ENCODE measurements around the gene PEX11A. TPM values are rescaled to one million over a fixed set of nuclear protein-coding genes. Genes with fewer than 3 reads are reported as not detected.
A peak's percentile ranks its signal among the peaks of the same experiment; 100 is the strongest.

PEX11A gene
- total RNA-seq, 4 donors from 2014 or later, result 7.2 to 15.5 (median 9.7) TPM

GRCh38 chr15:89677381-89677780, 13.2 kb downstream of the PEX11A start:
- WGBS, 2 donors, result 100% methylated on average over 1 of the region's 1 CpG
- Histone ChIP-seq H3K27ac (no peak overlapping the region), H3K36me3 (peaks cover 0 to 1% (median 0%) of the 10 kb centered on the region in 3 donors), H3K9me3 (no peaks in the 10 kb centered on the region), H3K27me3 (no peaks in the 10 kb centered on the region), H3K4me3 (no peak overlapping the region), H3K4me1 (peaks cover 0 to 24% (median 6%) of the 10 kb centered on the region in 4 donors)
- TF ChIP-seq CTCF (IDR thresholded peaks at IDR 0.05) (no peak), EP300 (IDR thresholded peaks at IDR 0.05) (no peak), POLR2A (IDR thresholded peaks at IDR 0.05) (no peak)
- no peak for DNase-seq (ENCODE audit: low spot score in 2 of 2)

GRCh38 chr15:89675606-89676005, 14.9 kb downstream of the PEX11A start:
- H3K27ac ChIP-seq, result no peak overlapping the region
- H3K4me3 ChIP-seq, result no peak overlapping the region
- WGBS, 2 donors, result 82 to 84% methylated on average over 6 of the region's 6 CpGs
- DNase-seq (ENCODE audit: low spot score in 2 of 2), result no peak
- TF ChIP-seq CTCF (IDR thresholded peaks at IDR 0.05) (no peak), EP300 (IDR thresholded peaks at IDR 0.05) (no peak), POLR2A (IDR thresholded peaks at IDR 0.05) (no peak)
- H3K4me1 ChIP-seq, result peaks cover 0 to 22% (median 5%) of the 10 kb centered on the region in 4 donors
- H3K27me3 ChIP-seq, result no peaks in the 10 kb centered on the region
- no peaks in the 10 kb centered on the region for H3K36me3 ChIP-seq
- H3K9me3 ChIP-seq, result no peaks in the 10 kb centered on the region

GRCh38 chr15:89674526-89674925, 16.0 kb downstream of the PEX11A start:
- TF ChIP-seq POLR2A (IDR thresholded peaks at IDR 0.05) (no peak), CTCF (IDR thresholded peaks at IDR 0.05) (no peak), EP300 (IDR thresholded peaks at IDR 0.05) (no peak)
- Histone ChIP-seq H3K4me3 (no peak overlapping the region), H3K4me1 (peaks cover 0 to 13% (median 2%) of the 10 kb centered on the region in 4 donors), H3K27me3 (no peaks in the 10 kb centered on the region), H3K9me3 (no peaks in the 10 kb centered on the region), H3K36me3 (no peaks in the 10 kb centered on the region), H3K27ac (no peak overlapping the region)
- DNase-seq (ENCODE audit: low spot score in 2 of 2), result no peak
- 77 to 78% methylated on average over 4 of the region's 4 CpGs for WGBS, 2 donors

- 57 to 63% methylated on average over 10 to 12 of the region's 12 CpGs for WGBS, 2 donors
- no peaks in the 10 kb centered on the region for H3K36me3 ChIP-seq
- TF ChIP-seq POLR2A (IDR thresholded peaks at IDR 0.05), result no peak
- no peak for TF ChIP-seq EP300 (IDR thresholded peaks at IDR 0.05)
- TF ChIP-seq CTCF (IDR thresholded peaks at IDR 0.05), result no peak
- H3K9me3 ChIP-seq, result no peaks in the 10 kb centered on the region
- no peak for DNase-seq (ENCODE audit: low spot score in 2 of 2)
- H3K4me1 ChIP-seq, result peaks cover 0 to 13% (median 0%) of the 10 kb centered on the region in 4 donors
- H3K27ac ChIP-seq, result no peak overlapping the region
- H3K27me3 ChIP-seq, result no peaks in the 10 kb centered on the region
- H3K4me3 ChIP-seq, result no peak overlapping the region
Measured at GRCh38 chr15:89673165-89673512, 17.4 kb downstream of the PEX11A start.

GRCh38 chr15:89672221-89673164, 18.1 kb downstream of the PEX11A start:
- peak in 1 of 2 donors; percentile 44 for DNase-seq (ENCODE audit: low spot score in 2 of 2)
- peaks cover 0 to 13% (median 0%) of the 10 kb centered on the region in 4 donors for H3K4me1 ChIP-seq
- WGBS, 2 donors, result 57 to 81% methylated on average over 11 to 12 of the region's 12 CpGs
- H3K9me3 ChIP-seq, result no peaks in the 10 kb centered on the region
- peak overlapping the region in 1 of 4 donors; percentile 44 for H3K27ac ChIP-seq
- H3K36me3 ChIP-seq, result no peaks in the 10 kb centered on the region
- H3K27me3 ChIP-seq, result no peaks in the 10 kb centered on the region
- H3K4me3 ChIP-seq, result no peak overlapping the region
- TF ChIP-seq POLR2A (IDR thresholded peaks at IDR 0.05) (no peak), CTCF (IDR thresholded peaks at IDR 0.05) (no peak), EP300 (IDR thresholded peaks at IDR 0.05) (no peak)
